PC-3 (cell line): ENCODE results near the gene ALS2CL. TPM values are rescaled to one million over a fixed set of nuclear protein-coding genes. Genes with fewer than 3 reads are reported as not detected.

Experiments used
- ATAC-seq: fragments of 200-7000 bp; cut with Tn5 transposase; 2 replicates; pipeline ENCODE4 v1.9.1; 2020; ENCODE audit warnings: mild to moderate bottlenecking, moderate library complexity
- BruUV-seq: library from RNA; stranded (reverse); fragments of 400-500 nt; replicated peaks from 2 replicates; lab custom pipeline; 2021; lab: Mats Ljungman, UMichigan
- CTCF ChIA-PET: fragments of 300-600 bp; sonication (Branson Sonifier 250); formaldehyde crosslinking; loops from one replicate; lab custom pipeline; 2022; ENCODE audit warnings: antibody characterized with exemption; lab: Charles Lee
- POLR2A ChIA-PET: fragments of 300-600 bp; sonication (Branson Sonifier 250); formaldehyde crosslinking; loops from one replicate; lab custom pipeline; 2022; ENCODE audit warnings: antibody characterized with exemption; ENCODE audit not compliant: unreplicated experiment; lab: Charles Lee
- DNase-seq: peaks from one replicate; pipeline ENCODE4 v3.0.0-alpha.2; 2015
- H2AFZ ChIP-seq: fragments of 300-600 bp; sonication (generic); 2 replicates; pipeline ENCODE4 v1.6.0; 2016; ENCODE audit warnings: antibody characterized with exemption, low read length
- H3F3A ChIP-seq: fragments of 300-600 bp; sonication (generic); one replicate; pipeline ENCODE4 v1.6.0; 2017; ENCODE audit warnings: antibody characterized with exemption, low read length, control low read depth, mild to moderate bottlenecking; ENCODE audit not compliant: unreplicated experiment
- H3K27ac ChIP-seq: fragments of 300-600 bp; sonication (generic); 2 replicates; pipeline ENCODE4 v1.5.1; 2016; ENCODE audit warnings: mild to moderate bottlenecking, low read length
- H3K27me3 ChIP-seq: fragments of 300-600 bp; sonication (generic); 2 replicates; pipeline ENCODE4 v1.6.1; 2016; ENCODE audit warnings: low read length, mixed read lengths
- H3K36me3 ChIP-seq: fragments of 300-600 bp; sonication (generic); 2 replicates; pipeline ENCODE4 v1.6.1; 2016; ENCODE audit warnings: low read depth, mixed run types, low read length, mixed read lengths
- H3K4me1 ChIP-seq: fragments of 300-600 bp; sonication (generic); 2 replicates; pipeline ENCODE4 v1.5.1; 2016; ENCODE audit warnings: low read length; ENCODE audit not compliant: insufficient read depth
- H3K4me2 ChIP-seq: fragments of 300-600 bp; sonication (generic); 2 replicates; pipeline ENCODE4 v1.6.0; 2016; ENCODE audit warnings: low read length
- H3K4me3 ChIP-seq: fragments of 300-600 bp; sonication (generic); 2 replicates; pipeline ENCODE4 v1.5.1; 2016; ENCODE audit warnings: mild to moderate bottlenecking, low read length, mixed read lengths
- H3K79me2 ChIP-seq: fragments of 300-600 bp; sonication (generic); 2 replicates; pipeline ENCODE4 v1.6.1; 2017; ENCODE audit warnings: low read length, mixed read lengths
- H3K9ac ChIP-seq: fragments of 300-600 bp; sonication (generic); 2 replicates; pipeline ENCODE4 v1.6.0; 2016; ENCODE audit warnings: mild to moderate bottlenecking, low read length
- H3K9me2 ChIP-seq: fragments of 300-600 bp; sonication (generic); replicated peaks from 2 replicates; pipeline ENCODE4 v1.6.1; 2016; ENCODE audit warnings: mixed run types, low read length, mixed read lengths
- H3K9me3 ChIP-seq: fragments of 300-600 bp; sonication (generic); 2 replicates; pipeline ENCODE4 v1.6.1; 2016; ENCODE audit warnings: low read length, mixed read lengths
- H4K20me1 ChIP-seq: fragments of 300-600 bp; sonication (generic); 2 replicates; pipeline ENCODE4 v1.6.1; 2016; ENCODE audit warnings: low read length, mixed read lengths
- CTCF ChIP-seq: fragments of 300-600 bp; sonication (generic); conservative IDR thresholded peaks from 2 replicates; pipeline ENCODE4 v1.5.1; 2017; ENCODE audit warnings: antibody characterized with exemption, low read depth, mild to moderate bottlenecking, low read length
- EZH2 ChIP-seq: fragments of 300-600 bp; sonication (generic); IDR thresholded peaks from one replicate; pipeline ENCODE4 v1.6.1; 2017; ENCODE audit warnings: antibody characterized with exemption, mild to moderate bottlenecking, low read length; ENCODE audit not compliant: unreplicated experiment
- EZH2phosphoT487 ChIP-seq: fragments of 300-600 bp; sonication (generic); IDR thresholded peaks from 2 replicates; pipeline ENCODE4 v1.6.1; 2018; ENCODE audit warnings: mild to moderate bottlenecking, antibody characterized with exemption, low read length, borderline replicate concordance
- intact Hi-C: fragments of 100-400 bp; cut with micrococcal nuclease; formaldehyde crosslinking; loops from 2 replicates; pipeline ENCODE4 v1.9.0; 2023
- total RNA-seq: library from RNA; depleted of rRNA; stranded (reverse); fragments of >200 nt; gene quantifications from 2 replicates; pipeline ENCODE4 v1.2.3, GENCODE V29; 2014

ALS2CL gene
- total RNA-seq, 1 experiment from 2014 or later, result 30.1 TPM

GRCh38 chr3:46733026-46733800 is 39.7 kb upstream of the ALS2CL start:
- Histone ChIP-seq H4K20me1 (no peaks in the 10 kb centered on the region), H3K9ac (no peak overlapping the region), H3K36me3 (no peaks in the 10 kb centered on the region), H3K4me1 (no peaks in the 10 kb centered on the region), H3F3A (no peaks in the 10 kb centered on the region), H3K9me2 (no peaks in the 10 kb centered on the region), H3K27me3 (peaks cover 36% of the 10 kb centered on the region), H3K27ac (no peak overlapping the region), H3K4me2 (no peak overlapping the region), H3K79me2 (no peaks in the 10 kb centered on the region), H3K4me3 (no peak overlapping the region), H3K9me3 (no peaks in the 10 kb centered on the region), H2AFZ (no peak overlapping the region)
- no peak for TF ChIP-seq EZH2
- no peak for TF ChIP-seq CTCF
- TF ChIP-seq EZH2phosphoT487, result no peak
- ATAC-seq (no peak; the same call in 1 of the 2 replicates), DNase-seq (peak; percentile 14)
- CTCF ChIA-PET, result no interaction called here
- intact Hi-C loops, result no loop called here
- POLR2A ChIA-PET, result no interaction called here
- BruUV-seq, result no TSS peak

GRCh38 chr3:46731795-46732194 is 38.3 kb upstream of the ALS2CL start:
- no peaks in the 10 kb centered on the region for H3K9me2 ChIP-seq
- ChIA-PET POLR2A (no interaction called here), CTCF (no interaction called here)
- H3K4me3 ChIP-seq, result no peak overlapping the region
- DNase-seq (no peak), ATAC-seq (no peak)
- TF ChIP-seq EZH2phosphoT487 (no peak), EZH2 (no peak), CTCF (no peak)
- no peaks in the 10 kb centered on the region for H3K36me3 ChIP-seq
- intact Hi-C loops, result no loop called here
- no peaks in the 10 kb centered on the region for H3F3A ChIP-seq
- H3K4me2 ChIP-seq, result no peak overlapping the region
- no peak overlapping the region for H3K9ac ChIP-seq
- H2AFZ ChIP-seq, result no peak overlapping the region
- H3K9me3 ChIP-seq, result no peaks in the 10 kb centered on the region
- no peaks in the 10 kb centered on the region for H4K20me1 ChIP-seq
- no peaks in the 10 kb centered on the region for H3K4me1 ChIP-seq
- H3K27me3 ChIP-seq, result peaks cover 33% of the 10 kb centered on the region
- no peaks in the 10 kb centered on the region for H3K79me2 ChIP-seq
- H3K27ac ChIP-seq, result no peak overlapping the region
- BruUV-seq, result no TSS peak

GRCh38 chr3:46730819-46731218 is 37.3 kb upstream of the ALS2CL start:
- Histone ChIP-seq H3K9me3 (no peaks in the 10 kb centered on the region), H4K20me1 (no peaks in the 10 kb centered on the region), H3F3A (no peaks in the 10 kb centered on the region), H3K4me1 (no peaks in the 10 kb centered on the region), H3K4me3 (no peak overlapping the region), H3K9me2 (no peaks in the 10 kb centered on the region), H3K36me3 (no peaks in the 10 kb centered on the region), H2AFZ (no peak overlapping the region), H3K27ac (no peak overlapping the region), H3K27me3 (peaks cover 33% of the 10 kb centered on the region), H3K9ac (no peak overlapping the region), H3K4me2 (no peak overlapping the region), H3K79me2 (no peaks in the 10 kb centered on the region)
- ATAC-seq, result no peak
- TF ChIP-seq EZH2phosphoT487 (no peak), EZH2 (no peak), CTCF (no peak)
- intact Hi-C loops, result no loop called here
- CTCF ChIA-PET, result no interaction called here
- POLR2A ChIA-PET, result no interaction called here
- DNase-seq, result no peak
- no TSS peak for BruUV-seq
